ENCODE measurements around the gene MECP2.

Gene MECP2

DNA sequence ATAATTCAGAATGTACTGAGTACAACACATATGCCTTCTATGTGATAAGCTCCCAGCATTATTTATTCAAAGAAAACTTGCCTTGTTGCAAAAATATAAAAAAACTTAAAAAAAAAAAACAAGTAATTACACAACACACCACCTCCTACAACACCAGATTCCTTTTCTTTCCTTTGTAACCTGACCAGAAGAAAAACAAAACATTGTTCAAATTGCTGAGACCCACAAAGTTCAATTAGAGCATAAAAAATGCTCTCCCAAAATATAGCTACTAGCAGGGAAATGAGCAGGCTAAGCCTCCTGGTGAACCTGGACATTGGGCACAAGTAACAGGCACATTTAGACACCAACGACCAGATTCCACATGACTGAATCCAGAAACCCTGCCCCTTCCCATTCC is 38.3 kb downstream of the MECP2 start:
- no peak for DNase-seq

DNA sequence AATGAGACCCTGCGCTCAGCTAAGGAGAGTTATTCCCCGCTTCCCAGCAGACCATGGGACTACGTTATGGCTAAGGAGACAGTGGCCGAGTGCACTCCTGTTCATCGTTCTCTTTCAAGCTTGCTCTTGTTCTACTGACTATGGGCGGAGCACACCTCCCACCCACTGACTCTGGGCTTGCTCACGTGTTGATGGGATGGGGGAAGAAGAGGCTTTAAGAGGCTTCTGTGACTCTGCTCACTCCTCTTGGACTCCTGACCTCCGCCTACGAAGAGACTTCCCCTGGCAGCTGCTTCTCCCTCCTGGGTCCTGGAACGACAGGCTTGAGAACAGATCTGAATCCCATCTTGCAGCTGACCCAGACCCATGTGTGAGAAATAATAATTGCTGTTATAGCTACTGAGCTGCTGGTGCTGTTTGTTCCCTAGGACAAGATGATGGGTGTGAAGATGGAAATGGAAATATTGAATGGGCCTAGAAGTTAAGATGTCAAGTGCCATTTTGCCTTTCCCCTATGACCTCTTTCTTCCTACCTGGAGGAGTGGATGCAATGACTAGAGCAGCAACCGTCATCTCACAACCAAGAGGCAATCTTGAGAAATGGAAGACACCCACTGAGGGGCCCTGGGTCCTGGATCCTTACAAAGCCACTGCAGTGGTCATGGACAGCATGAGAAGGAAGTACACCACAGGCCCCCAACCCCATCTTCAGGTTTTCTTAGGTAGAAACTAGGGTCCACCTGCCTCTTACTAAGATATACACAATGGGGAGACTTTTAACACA is 39.1 kb downstream of the MECP2 start:
- no peak for DNase-seq

- DNase-seq: no peak
Observed at GRCh38 chrX:154057791-154058190, 39.7 kb downstream of the MECP2 start.

DNA sequence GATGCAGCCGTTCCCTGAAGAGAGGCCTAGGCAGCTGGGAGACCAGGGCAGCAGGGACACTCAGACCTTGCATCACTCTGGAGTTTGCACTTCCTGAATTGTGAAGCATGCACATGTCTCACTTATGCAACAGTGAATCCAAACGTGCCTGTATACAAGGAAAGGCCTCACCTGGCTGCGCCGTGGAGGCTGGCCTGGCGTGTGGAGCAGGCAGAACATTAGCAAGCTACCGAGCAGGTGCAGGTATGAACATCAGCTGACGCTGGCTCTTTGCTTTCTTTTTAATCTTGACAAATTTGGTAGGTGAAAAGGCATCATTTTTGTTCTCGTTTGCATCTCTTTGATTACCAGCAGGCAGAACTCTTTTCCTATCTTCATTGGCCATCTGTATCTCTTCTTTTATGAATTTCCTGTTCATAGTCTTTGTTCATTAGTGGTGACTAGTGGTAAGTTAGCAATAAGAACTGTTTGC is 40.7 kb downstream of the MECP2 start:
- DNase-seq: no peak

GRCh38 chrX:154051201-154051810 is 46.2 kb downstream of the MECP2 start:
- DNase-seq: peak; percentile 33

GRCh38 chrX:154050113-154050495 is 47.4 kb downstream of the MECP2 start:
- DNase-seq: no peak

DNA sequence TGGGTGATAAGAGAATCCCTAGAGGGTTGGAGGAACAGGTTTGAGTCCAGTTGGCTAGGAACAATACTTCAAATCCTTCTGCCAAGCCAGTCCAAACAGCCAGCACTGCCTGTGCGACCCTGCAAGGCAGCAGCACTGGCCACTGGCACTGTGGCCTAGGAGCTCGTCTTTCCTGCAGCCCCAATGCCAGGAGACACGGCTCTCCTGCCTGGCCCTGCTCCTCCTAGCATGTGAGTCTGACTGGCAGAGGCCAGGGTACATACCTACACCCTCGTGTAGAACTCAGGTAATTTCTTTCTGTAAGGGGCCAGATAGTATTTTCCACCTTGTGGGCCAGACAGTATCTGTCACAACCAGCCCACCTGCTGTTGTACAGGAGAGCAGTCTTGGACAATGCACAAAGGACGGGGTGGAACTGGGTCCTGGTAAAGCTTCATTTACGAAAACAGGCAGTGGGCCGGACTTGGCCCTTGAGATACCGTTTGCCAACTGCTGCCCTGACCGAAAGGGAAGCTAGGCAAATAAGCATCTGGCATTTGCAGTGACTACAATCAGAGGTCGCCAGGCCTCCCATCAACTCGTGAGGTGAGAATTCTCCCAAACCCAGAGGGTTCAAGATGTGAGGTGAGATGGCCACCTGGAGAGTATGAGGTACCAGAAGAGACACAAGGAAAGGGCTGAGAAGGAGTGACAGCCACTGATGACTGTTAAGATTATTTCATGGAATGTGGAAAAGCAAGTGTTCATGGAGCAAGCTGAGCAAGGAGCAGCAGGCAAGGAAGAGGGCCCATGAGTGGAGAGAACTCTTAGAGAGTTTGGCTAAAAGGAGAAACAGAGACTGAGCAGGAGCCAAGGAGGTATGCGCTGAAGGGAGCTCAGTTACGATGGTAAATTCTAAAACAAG is 48.1 kb downstream of the MECP2 start:
- DNase-seq: no peak

DNA sequence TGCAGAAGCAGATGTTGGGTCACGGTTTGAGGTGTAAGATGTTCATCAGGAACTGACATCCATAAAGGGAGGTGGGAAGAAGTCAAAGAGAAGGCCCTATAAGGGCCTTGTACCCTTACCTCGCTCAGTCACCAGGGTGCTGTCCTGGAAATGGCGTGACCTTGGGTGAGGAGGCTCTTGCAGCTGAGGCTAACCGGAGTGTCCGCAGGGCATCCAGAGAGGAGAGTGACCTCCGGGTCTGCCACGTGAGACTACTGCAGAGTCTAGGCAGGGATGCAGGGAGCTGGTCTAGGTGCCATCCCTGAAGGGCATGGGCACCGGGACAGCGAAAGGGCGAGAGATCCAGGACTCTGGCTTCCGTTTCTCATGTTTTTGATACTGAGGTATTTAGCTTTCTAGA is 49.1 kb downstream of the MECP2 start:
- no peak for DNase-seq

GRCh38 chrX:154046940-154047610 is 50.4 kb downstream of the MECP2 start:
- no peak for DNase-seq

DNA sequence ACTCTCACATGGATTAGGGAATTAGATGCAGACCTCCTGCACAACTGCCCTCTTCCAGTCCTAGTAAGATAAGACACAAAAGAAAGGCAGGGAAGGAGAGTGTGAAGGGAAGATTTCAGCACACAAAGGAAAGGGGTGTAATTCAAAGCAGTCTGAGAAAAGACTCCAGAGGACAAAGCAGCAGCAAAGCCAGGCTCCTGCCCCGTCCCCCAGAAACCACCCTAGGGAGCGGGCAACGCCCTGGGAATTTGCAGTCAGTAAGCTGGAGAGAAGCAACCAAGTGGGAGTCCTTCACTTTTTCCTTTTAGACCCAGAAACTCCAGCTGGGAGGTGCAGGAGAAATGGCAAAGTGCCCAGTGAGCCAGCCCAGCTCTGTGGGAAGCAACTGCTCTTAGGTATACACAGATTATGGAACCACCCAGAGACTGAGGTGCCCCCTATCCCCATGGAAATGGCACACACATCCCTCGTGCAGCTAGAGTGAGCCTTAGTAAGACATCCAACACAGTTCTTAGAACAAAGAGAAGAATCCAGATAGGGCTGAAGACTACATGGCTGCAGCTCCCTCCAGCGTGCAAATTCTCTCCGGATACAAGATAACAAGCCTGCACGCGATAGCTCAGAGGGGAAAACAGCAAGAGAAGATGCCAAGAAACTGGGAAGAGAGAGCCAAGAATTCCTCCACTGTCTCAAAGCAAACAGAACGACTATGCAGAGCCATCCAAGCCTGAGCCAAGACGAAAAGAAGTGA is 51.3 kb downstream of the MECP2 start:
- DNase-seq: no peak

- DNase-seq: no peak
Observed at GRCh38 chrX:154044091-154044490, 53.4 kb downstream of the MECP2 start.

DNA sequence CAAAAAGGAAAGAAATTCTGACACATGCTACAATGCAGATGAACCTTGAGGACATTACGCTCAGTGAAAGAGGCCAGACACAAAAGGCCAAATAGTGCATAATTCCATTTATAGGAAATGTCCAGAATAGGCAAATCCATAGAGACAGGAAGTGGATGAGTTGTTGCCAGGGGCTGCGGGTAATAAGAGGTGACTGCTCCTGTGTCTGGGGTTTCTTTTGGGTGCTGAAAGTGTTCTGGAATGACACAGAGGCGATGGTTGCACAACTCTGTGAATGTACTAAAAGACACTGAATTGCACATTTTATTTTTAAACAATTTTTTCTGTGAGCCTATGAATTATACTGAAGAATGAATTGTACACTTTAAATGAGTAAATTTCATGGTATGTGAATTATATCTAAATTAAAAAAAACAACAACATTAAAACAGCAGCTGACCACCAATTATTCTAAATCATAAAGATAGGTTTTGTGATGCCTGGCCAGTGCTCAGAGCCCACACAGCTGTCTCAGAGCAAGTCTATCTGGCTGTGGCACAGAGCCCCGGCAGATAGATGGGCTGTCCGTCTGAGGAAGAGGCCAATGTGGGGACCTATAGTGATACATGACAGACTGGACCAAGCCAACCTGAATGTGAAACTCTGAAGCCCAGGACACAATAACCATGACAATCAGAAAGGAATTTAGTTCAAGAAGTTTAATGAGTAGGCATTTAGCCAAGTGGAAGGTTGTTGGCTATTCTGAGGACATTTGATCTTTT is 54.3 kb downstream of the MECP2 start:
- DNase-seq: no peak

DNA sequence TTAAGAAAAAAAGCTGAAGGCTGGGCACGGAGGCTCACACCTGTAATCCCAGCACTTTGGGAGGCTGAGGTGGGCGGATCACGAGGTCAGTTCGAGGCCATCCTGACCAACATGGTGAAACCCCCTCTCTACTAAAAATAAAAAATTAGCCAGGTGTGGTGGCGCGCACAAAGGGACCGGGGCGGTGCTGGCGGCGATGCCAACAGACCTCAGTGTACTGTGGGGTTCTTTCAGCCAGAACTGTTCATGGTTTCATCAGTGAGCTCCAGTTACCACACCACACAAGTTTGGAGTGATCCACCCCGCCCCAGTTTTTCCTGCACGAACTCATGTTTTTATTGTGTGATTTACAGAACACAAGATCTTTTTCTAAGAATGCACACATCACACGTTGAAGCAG is 56.7 kb downstream of the MECP2 start:
- no peak for DNase-seq

DNA sequence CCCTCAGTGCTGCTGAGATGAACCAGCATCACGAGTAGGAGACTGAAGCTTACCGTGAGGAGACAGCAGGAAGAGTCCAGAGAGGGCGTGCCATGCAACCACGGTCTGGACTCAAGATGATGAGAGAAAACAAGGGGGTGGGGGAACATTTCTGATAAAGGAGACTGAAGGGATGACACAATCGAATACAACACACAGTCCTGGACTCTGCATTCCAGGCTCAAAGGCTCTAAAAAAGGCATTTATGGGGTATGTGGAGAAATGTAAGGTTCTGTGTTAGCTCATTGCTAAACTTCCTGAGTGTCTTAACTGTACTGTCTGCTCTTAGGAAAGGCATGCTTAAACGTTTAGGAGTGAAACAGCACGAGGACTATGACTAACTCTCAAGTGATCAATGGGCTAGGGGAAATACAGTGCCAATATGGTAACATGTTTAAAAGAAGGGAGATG is 57.2 kb downstream of the MECP2 start:
- no peak for DNase-seq

DNA sequence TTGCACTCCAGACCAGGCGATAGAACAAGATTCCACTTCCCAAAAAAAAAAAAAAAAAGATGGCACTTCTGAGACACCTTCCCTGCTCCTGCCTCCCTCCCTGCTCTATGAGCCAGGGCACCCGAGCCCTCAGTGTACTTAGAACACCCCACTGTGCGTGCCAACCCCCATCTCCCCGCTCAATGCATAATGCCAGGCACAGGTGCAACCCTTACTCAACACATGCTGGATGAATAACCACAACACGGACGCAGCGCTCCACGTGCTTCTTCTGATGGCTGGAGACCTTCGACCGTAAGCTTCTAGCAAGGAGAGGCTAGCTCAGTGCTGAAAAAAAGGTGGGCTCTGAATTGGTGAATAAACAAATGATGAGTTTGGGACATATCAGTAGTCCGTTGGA is 57.9 kb downstream of the MECP2 start:
- DNase-seq: no peak

DNA sequence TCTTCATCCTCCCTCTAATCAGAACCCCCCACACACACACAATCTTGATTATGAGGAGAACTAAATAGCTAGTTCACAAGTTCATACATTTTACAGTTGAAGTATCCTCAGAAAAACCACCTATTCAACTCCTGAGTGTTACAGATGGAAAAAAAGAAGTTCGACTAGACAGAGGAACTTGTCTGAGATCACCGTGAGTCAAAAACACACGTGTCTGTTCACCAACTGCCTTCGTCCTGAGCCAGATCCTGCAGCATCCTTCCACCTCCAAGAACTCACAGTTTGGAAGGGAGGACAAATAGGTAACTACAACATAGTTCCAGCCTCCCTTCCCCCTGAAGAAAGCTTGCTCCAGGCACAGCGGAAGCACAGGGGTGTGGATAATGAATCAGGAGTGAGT is 58.9 kb downstream of the MECP2 start:
- no peak for DNase-seq

DNA sequence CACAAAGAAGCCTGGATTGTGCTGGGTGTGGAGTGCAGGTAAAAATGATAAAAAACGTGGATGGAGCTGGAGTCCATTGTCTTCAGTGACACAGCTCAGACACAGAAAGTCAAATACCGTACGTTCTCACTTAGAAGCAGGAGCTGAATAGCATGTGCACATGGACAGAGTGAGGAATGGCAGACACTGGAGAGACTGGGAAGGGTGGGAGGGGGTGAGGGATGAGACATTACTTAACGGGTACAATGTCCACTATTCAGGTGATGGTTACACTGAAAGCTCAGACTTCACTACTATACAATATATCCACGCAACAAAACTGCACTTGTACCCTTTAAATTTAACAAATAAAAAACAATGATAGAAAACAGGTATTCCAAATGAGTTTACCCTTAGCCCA is 59.8 kb downstream of the MECP2 start:
- DNase-seq: no peak

DNA sequence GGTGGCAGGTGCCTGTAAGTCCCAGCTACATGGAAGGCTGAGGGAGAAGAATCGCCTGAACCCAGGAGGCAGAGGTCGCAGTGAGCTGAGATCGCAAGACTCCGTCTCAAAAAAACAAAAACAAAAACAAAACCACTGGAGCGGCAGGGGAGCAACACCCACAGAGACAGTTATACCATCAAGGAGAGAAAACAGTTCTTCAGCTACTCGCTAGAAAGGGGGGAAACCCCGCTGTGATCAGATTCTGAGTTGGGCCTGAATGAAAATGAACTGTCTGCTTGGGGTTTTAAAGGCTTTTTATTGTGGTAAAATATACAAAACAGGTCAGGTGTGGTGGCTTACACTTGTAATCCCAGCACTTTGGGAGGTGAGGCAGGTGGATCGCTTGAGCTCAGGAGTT is 61.0 kb downstream of the MECP2 start:
- no peak for DNase-seq

- no peak for DNase-seq
Observed at GRCh38 chrX:154033848-154034247, 63.7 kb downstream of the MECP2 start.

- no peak for DNase-seq
Observed at GRCh38 chrX:154032653-154033052, 64.9 kb downstream of the MECP2 start.

DNA sequence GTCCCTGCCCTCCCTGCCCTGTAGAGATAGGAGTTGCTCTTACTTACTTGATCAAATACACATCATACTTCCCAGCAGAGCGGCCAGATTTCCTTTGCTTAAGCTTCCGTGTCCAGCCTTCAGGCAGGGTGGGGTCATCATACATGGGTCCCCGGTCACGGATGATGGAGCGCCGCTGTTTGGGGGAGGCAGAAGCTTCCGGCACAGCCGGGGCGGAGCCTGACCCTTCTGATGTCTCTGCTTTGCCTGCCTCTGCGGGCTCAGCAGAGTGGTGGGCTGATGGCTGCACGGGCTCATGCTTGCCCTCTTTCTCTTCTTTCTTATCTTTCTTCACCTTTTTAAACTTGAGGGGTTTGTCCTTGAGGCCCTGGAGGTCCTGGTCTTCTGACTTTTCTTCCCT is 65.4 kb downstream of the MECP2 start:
- no peak for DNase-seq

Data from activated CD4-positive, alpha-beta T cell treated with anti-CD3 and anti-CD28 coated beads for 1 hour (primary cell).